ENCODE results near the gene FBXO28.

Gene FBXO28

DNA sequence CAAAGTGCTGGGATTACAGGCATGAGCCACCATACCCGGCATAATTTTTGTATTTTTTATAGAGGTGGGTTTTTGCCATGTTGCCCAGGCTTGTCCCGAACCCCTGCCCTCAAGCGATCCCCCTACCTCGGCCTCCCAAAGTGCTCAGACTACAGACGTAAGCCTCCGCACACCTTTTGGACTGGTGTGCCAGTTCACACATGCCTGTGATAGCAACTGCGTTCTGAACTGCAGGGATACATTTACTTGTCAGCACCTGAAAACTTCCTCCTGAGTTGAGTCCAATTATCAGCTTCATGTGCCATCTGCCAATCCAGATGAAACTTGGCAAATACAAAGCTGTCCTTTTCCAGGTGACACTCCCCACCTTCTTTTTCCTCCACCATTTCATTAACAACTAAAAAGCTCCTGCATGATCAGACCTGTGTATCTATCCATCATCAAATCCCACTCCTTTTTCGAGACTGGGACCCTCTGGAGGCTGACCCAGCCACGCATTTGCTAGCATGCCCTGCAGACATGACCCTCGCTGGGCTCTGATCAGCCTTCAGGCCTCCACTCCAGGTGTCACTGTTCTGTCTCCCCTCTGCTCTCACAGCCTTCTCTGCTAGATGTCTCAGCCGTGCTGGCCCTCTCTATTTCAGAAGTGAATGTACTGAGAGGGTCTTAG, 67.0 kb downstream of the FBXO28 start:
- intact Hi-C loops (cut with DNase I), result loop anchor here (10.0 kb wide), 1 partner anchor 274 kb away; no protein-coding TSS in a partner anchor
- DNase-seq, result no peak

DNA sequence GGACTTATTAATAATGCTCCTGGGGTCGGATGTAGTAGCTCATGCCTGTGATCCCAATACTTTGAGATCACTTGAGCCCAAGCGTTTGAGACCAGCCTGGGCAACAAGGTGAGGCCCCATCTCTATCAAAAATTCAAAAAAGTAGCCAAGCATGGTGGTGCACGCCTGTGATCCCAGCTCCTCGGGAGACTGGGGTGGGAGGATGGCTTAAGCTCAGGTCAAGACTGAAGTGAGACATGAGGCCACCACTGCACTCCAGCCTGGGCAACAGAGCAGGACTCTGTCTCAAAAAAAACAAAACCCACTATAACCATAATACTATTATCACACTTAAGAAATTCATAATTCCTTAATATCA, 67.5 kb downstream of the FBXO28 start:
- DNase-seq, result no peak
- intact Hi-C loops (cut with DNase I), result loop anchor here (10.0 kb wide), 1 partner anchor 273 kb away; no protein-coding TSS in a partner anchor

DNA sequence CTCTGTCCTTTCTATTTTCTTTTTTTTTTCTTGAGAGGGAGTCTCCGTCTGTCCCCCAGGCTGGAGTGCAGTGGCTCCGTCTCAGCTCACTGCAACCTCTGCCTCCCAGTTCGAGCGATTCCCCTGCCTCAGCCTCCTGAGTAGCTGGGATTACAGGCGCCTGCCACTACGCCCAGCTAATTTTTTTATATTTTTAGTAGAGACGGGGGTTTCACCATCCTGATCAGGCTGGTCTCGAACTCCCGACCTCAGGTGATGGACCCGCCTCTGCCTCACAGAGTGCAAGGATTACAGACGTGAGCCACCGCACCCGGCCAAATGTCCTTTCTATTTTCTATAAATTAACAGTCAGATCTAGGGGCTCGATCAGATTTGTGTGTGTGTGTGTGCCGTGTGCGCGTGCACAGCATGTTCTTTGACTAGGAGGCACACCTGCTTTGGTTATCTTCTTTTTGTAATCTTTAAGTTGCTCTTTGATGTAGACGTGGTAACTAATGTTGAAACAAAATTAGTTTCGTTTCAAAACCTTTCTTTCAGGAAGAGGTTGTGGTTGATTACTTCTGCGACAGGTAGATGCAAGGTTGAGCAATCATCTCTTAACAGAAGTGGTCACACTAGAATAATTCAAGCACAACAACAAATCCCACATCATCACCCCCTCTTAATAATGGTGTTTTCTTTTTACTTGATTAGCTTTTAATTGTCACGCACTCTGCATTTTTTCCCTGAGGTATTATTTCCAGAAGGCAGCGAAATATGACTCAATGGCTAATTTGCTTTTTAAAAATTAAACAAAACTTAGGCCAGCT, 68.3 kb downstream of the FBXO28 start:
- peak in 1 of 42 donors; percentile 21 for DNase-seq
- intact Hi-C loops (cut with DNase I), result loop anchor here (2.0 to 10.0 kb wide), 3 partner anchors 67 to 273 kb away; partner anchors contain the start of genes FBXO28 and NVL

DNA sequence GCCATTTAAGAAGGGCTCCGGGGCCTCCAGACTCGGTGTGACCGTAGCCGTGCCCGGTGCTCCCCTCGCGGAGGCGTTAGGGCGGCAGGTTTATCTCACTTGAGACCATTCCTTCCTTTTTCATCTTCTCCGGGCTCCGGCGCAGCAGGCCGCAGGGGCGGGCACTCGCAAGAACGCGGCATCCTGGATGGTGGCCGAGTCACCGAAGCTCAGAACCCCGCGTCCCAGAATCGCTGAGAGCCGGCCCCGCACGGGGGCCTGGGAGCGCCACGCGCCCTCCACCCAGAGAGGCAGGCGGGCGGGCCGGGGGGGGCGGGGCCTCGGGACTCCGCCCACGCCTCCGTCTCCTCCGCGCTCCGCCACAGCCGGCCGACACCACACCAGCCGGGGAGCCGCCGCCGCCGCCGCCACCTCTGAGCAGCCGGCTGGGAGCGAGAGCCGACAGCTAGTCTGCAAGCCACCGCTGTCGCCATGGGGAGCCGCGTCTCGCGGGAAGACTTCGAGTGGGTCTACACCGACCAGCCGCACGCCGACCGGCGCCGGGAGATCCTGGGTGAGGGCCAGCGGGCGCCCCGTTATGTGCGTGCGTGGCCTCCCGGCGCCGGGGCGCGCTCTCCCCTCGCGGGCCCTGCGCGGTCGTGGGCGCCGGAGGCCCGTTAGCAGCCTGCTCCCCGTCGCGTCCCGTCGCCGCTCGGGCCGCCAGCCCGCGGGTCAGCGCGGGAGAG, 69.1 kb downstream of the FBXO28 start, which contains the start of gene DEGS1:
TSS of gene DEGS1 (plus strand) at position 375 of the 725 bp plus-strand sequence. CDS start at position 472, 97 bp downstream.
- intact Hi-C loops (cut with DNase I), result loop anchor here (2.0 to 10.0 kb wide), 3 partner anchors 68 to 272 kb away; partner anchors contain the start of genes FBXO28 and NVL
- DNase-seq, result peak; percentile 54 to 93 (median 85)

DNA sequence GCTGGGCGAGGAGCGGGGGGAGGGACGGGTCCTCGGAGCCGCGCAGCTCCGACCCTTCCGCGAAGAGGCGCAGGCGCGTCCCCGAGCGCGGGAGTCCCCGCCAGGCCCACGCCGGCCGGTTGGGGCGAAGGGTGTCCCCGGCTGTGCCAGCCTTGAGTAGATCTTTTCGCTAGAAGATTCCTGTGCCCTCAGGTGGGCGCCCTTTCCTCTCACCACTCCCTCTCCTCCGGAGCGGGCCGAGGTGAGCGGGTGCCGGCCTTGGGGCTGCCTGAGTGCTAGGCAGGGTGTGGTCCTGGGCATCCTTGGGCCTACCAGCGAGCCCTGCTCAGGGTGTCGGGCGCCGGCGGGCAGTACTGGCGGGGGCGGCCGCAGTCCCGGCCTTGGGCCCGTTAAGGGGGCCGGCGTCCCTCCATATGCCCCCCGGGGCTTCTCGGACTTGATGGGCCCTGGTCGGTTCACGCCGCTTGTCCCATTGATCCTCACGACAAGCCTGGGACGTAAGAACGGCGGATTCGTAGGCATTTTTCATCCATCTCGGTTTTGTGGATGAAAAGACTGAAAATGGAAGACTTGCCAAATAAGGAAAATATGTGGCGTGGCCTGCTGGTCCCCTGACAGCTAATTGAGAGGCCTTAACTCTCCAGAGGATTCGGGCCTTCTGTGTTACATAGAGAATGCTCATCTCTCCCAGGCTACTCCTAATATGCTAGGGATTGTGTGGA, 69.8 kb downstream of the FBXO28 start:
- intact Hi-C loops (cut with DNase I), result loop anchor here (2.0 to 10.0 kb wide), 3 partner anchors 69 to 271 kb away; partner anchors contain the start of genes FBXO28 and NVL
- peak in 39 of 42 donors; percentile 44 to 81 (median 67) for DNase-seq

DNA sequence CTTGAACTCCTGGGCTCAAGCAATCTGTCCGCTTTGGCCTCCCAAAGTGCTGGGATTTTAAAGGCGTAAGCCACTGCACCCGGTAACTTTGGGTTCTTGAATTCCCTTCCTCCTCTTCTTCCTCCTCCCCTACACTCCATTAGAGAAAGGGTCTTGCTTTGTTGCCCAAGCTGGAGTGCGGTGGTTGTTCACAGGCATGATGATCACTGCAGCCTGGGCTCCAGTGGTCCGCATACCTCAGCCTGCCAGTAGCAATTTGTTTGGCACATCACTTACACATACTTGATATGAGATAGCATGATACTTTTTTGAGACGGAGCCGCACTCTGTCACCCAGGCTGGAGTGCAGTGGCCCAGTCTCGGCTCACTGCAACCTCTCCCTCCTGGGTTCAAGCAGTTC, 71.3 kb downstream of the FBXO28 start:
- intact Hi-C loops (cut with DNase I), result loop anchor here (10.0 kb wide), 1 partner anchor 270 kb away; no protein-coding TSS in a partner anchor
- peak in 1 of 42 donors; percentile 31 for DNase-seq

DNA sequence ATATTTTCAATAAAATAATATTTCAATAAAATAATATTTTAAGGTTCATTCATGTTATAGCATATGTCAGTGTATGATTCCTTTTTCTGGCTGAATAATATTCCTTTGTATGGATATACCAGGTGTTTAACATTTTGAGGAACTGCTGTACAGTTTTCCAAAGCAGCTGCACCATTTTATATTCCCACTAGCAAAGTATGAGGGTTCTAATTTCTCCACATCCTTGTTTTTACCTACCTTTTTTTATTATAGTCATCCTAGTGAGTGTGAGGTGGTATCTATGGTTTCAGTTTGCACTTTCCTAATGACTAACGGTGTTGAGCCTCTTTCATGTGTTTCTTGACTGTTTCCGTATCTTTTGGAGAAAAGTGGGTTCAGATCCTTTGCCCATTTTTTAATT, 74.4 kb downstream of the FBXO28 start:
- intact Hi-C loops (cut with DNase I), result loop anchor here (10.0 kb wide), 1 partner anchor 267 kb away; no protein-coding TSS in a partner anchor
- no peak for DNase-seq

DNA sequence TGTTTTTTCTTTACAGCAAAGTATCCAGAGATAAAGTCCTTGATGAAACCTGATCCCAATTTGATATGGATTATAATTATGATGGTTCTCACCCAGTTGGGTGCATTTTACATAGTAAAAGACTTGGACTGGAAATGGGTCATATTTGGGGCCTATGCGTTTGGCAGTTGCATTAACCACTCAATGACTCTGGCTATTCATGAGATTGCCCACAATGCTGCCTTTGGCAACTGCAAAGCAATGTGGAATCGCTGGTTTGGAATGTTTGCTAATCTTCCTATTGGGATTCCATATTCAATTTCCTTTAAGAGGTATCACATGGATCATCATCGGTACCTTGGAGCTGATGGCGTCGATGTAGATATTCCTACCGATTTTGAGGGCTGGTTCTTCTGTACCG, 75.7 kb downstream of the FBXO28 start:
- intact Hi-C loops (cut with DNase I), result loop anchor here (10.0 kb wide), 1 partner anchor 265 kb away; no protein-coding TSS in a partner anchor

DNA sequence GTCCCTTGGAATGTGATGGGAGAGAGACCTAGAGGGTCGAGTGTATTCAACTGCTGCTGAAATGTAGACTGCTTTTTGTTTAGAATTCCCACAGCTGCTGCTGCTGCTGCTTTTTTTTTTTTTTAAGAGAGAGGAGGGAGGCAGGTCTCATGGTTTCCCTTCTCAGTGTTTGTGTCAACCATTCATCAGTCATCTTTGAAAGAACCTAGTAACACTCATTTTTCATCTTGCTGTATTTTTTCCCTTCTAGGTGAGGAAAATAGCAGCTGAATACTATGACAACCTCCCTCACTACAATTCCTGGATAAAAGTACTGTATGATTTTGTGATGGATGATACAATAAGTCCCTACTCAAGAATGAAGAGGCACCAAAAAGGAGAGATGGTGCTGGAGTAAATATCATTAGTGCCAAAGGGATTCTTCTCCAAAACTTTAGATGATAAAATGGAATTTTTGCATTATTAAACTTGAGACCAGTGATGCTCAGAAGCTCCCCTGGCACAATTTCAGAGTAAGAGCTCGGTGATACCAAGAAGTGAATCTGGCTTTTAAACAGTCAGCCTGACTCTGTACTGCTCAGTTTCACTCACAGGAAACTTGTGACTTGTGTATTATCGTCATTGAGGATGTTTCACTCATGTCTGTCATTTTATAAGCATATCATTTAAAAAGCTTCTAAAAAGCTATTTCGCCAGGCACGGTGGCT, 78.3 kb downstream of the FBXO28 start:
- intact Hi-C loops (cut with DNase I), result no loop called here
- DNase-seq, result no peak

More for the DNA sequence above, 75.7 kb downstream of the FBXO28 start:
- DNase-seq, result no peak

DNA sequence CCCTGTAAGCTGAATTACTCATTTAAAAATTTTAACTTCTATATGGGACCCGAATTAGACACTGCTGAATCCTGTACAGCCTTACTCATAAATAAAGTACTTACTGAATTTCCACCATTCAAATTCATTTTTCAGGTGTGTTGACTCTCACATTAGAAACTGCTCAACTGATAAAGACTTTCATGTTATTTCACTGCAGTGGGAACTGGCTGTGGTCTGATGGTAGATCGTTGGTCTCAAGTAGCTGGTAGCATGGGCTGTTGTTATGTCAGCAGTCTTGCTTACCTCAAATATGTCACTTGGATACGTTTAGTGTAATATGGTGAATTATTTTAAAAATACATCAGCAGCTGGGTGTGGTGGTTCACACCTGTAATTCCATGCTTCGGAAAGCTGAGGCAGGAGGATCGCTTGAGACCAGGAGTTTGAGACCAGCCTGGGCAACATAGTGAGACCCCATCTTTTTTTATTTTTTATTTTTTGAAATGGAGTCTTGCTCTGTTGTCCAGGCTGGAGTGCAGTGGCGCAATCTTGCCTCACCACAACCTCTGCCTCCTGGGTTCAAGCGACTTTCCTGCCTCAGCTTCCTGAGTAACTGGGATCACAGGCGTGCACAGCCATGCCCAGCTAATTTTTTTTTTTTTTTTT, 79.5 kb downstream of the FBXO28 start:
- intact Hi-C loops (cut with DNase I), result no loop called here
- no peak for DNase-seq

DNA sequence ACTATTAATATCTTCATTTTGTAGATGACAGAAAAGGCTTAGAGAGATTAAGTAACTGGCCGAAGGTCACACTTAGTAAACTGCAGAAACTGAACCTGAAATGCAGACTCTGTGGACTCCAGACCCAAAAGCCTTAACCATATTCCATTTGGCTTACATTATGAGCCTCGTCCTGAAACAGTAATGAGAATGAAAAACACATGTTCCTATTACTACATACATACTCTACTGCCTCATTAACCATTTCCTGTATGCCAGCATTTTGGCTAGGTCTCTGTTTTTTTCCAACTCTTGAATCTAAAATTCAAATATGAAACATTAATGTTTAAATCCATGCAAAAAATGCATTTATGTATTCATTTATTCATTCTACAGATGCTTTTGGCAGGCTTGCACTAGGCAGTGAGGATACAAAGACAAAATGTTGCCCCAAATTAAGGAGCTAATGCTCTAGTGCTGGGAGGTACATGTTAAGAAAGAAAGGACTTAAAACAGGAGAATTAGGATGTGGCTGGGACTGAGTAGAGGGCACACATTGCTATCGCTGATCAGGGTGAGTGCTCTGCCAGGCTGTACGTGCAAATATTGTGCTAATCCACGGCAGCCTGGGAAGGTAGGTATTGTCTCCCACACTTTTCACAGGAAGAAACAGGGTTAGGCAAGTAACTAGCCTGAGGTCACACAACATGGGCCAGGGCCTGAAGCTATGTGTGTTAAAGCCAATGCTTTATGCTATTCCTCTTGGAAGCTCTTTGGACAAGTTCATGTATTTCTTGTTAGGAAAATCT, 83.1 kb downstream of the FBXO28 start:
- intact Hi-C loops (cut with DNase I), result no loop called here
- DNase-seq, result no peak

DNA sequence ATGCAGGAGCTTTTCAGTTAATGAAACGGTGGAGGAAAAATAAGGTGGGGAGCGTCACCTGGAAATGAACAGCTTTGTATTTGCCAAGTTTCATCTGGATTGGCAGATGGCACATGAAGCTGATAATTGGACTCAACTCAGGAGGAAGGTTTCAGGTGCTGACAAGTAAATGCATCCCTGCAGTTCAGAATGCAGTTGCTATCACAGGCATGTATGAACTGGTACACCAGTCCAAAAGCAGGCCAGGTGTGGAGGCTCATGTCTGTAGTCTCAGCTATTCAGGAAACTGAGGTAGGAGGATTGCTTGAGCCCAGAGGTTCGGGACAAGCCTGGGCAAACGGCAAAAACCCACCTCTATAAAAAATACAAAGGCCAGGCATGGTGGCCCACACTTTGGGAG, 84.7 kb downstream of the FBXO28 start:
- intact Hi-C loops (cut with DNase I), result no loop called here
- DNase-seq, result no peak

DNA sequence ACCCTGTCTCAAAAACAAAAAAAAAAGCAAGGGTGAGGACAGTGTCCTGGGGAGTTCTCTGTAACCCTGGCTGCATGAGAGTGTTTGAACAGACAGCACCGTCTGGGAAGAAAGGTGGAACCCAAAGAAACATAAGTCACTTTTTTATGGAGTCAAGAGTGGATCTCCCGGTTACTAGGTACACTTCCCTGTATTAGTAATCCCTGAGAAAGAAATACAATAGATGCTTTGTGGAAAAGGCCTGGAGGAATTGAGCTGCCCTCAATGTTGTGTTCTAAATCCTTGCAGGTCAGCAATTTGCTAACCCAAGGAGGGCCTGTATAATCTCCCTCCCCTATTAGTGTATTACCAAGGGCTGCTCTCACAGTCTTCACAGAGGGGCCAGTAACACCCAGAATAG, 85.8 kb downstream of the FBXO28 start:
- intact Hi-C loops (cut with DNase I), result no loop called here
- DNase-seq, result no peak

DNA sequence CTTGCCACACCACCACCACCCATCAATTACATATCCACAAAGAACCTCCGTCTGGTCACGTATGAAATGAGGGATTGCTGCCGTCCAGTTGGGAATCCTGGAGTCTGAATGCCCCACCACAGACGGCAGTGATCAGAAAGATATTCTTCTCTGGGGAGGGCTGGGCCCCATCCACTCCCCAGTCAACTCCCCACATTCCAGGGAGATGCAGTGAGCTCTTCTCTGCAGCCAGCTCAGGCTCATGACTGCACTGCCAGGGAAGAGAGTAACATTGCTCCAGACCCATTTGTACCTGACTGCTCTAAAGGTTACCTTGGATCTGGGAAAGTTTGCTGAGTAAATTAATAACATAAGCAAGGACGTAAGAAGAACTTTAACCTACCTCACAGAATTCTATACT, 87.5 kb downstream of the FBXO28 start:
- intact Hi-C loops (cut with DNase I), result no loop called here
- peak in 1 of 42 donors; percentile 10 for DNase-seq

DNA sequence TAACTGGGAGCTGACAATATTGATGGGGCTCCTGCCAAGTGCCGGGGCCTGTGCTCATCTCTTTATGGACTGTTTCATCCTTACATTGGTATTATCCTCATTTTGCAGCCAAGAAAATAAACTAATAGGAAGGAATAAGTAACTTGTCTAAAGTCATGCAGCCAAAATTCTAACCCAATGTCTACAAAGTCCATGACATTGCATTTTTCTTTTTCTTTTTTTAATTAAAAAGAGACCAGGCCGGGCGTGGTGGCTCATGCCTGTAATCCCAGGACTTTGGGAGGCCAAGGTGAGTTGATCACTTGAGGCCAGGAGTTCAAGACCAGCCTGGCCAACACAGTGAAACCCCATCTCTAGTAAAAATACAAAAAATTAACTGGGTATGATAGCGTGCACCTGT, 87.9 kb downstream of the FBXO28 start:
- peak in 1 of 42 donors; percentile 2 for DNase-seq
- intact Hi-C loops (cut with DNase I), result no loop called here

DNA sequence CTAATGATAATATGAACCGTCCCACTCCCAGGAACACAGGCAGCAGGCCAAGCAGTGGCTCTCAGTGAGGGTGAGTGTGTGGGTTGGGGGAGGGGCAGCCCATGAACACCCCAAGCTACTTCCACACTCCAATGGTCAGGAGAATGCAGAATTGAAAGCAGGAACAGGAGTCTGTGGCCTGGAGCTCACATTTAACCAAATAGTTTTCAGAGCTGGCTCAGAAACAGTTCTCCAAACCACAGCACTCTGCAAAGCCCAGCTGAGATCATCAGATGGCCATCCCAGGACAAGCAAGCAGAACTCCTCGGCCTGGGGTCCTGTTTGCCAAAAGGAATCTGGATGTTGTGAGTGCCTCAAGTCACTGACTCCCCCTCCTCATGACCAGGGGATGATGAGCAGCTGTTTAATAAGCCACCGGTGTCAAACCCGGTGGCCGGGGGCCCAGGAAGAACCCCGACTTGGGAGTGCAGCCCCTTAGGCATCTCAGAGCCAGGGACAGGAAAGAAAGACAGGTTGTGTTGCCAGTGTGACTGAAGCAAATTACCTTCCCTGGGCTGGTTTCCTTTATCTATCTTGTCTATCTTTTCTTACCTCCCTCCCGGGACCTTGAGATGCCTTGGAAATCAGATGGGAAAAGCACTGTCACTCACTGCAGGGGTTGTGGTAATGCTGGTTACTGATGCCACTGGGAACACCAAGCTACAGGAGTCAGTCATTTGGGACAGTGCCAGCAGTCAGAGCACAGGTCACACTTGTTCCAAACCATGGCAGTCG, 89.5 kb downstream of the FBXO28 start:
- peak in 40 of 42 donors; percentile 13 to 71 (median 47) for DNase-seq
- intact Hi-C loops (cut with DNase I), result no loop called here

Data from head of caudate nucleus (tissue), 42 donors.